ENCODE results near the gene ELOF1.

DNA sequence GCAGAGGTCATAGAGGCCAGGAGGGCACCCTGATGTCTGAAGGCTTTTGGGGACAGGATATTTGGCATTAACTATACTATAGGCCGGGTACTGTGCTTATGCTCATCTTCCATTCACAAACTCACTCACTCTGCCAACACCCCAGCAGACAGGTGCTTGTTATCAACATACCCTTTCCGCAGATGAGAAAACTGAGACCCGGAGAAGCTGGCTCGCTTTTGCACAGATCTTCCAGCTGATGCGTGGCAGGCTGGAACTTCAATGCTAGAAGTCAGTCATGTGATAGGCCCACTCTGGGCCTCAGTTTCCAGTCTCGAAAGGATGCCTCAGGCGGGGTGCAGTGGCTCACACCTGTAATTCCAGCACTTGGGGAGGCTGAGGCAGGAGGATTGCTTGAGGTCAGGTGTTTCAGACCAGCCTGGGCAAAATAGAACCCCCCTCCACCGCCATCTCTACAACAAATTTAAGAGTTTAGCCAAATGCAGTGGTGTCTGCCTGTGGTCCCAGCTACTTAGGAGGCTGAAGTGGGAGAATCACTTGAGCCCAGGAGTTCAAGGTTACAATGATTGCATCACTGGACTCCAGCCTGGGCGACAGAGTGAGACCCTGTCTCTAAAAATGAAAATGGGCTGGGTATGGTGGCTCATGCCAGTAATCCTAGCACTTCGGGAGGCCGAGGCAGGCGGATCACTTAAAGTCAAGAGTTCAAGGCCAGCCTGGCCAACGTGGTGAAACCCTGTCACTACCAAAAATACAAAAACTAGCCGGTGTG lies 10.9 kb downstream of the ELOF1 start:
- TF ChIP-seq, protein P1, sequence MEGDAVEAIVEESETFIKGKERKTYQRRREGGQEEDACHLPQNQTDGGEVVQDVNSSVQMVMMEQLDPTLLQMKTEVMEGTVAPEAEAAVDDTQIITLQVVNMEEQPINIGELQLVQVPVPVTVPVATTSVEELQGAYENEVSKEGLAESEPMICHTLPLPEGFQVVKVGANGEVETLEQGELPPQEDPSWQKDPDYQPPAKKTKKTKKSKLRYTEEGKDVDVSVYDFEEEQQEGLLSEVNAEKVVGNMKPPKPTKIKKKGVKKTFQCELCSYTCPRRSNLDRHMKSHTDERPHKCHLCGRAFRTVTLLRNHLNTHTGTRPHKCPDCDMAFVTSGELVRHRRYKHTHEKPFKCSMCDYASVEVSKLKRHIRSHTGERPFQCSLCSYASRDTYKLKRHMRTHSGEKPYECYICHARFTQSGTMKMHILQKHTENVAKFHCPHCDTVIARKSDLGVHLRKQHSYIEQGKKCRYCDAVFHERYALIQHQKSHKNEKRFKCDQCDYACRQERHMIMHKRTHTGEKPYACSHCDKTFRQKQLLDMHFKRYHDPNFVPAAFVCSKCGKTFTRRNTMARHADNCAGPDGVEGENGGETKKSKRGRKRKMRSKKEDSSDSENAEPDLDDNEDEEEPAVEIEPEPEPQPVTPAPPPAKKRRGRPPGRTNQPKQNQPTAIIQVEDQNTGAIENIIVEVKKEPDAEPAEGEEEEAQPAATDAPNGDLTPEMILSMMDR (IDR thresholded peaks at IDR 0.05), result no peak
- no peak for TF ChIP-seq POLR2A (IDR thresholded peaks at IDR 0.05)

Data from testis (tissue), 2 donors.